ENCODE measurements around the gene CDC6. TPM values are rescaled to one million over a fixed set of nuclear protein-coding genes. Genes with fewer than 3 reads are reported as not detected.

CDC6 gene
- total RNA-seq, 1 experiment from 2014 or later, result 44.9 TPM

GRCh38 chr17:40342504-40343218 lies 55.0 kb downstream of the CDC6 start:
- TSS peak; percentile 46 for BruUV-seq (replicated peaks)
- peaks cover 23% of the 10 kb centered on the region for H3F3A ChIP-seq (ENCODE audit: insufficient read depth, low read depth)
- ChIA-PET CTCF (interaction anchor here (1.1 to 1.2 kb wide), 2 partner anchors 26 kb away, joined by 3 to 11 read pairs; no protein-coding TSS in a partner anchor), POLR2A (ENCODE audit: unreplicated experiment) (no interaction called here)
- H3K27ac ChIP-seq, result no peak overlapping the region
- H3K27me3 ChIP-seq (ENCODE audit: insufficient read depth, low read depth), result no peaks in the 10 kb centered on the region
- H3K9me2 ChIP-seq (ENCODE audit: insufficient read depth), result no peaks in the 10 kb centered on the region
- H2AFZ ChIP-seq, result no peak overlapping the region
- H4K20me1 ChIP-seq (ENCODE audit: insufficient read depth), result no peaks in the 10 kb centered on the region; the same call in 1 of the 2 replicates
- peaks cover 12% of the 10 kb centered on the region; the same call in 1 of the 2 replicates for H3K4me1 ChIP-seq (replicated peaks; ENCODE audit: insufficient read depth)
- H3K4me3 ChIP-seq, result peak overlapping the region; percentile 65
- H3K79me2 ChIP-seq (ENCODE audit: low read depth), result peaks cover 44% of the 10 kb centered on the region
- no peak for DNase-seq
- intact Hi-C loops (cut with micrococcal nuclease; ENCODE audit: unreplicated experiment), result no loop called here
- no peak for TF ChIP-seq CTCF (conservative IDR thresholded peaks at IDR 0.05)
- no peak for TF ChIP-seq EZH2 (IDR thresholded peaks at IDR 0.05; ENCODE audit: low read depth)
- H3K36me3 ChIP-seq (ENCODE audit: low read depth), result no peaks in the 10 kb centered on the region
- no peaks in the 10 kb centered on the region for H3K9me3 ChIP-seq (ENCODE audit: insufficient read depth, low read depth)
- peak overlapping the region; percentile 82 for H3K4me2 ChIP-seq

GRCh38 chr17:40343219-40344119 lies 55.8 kb downstream of the CDC6 start:
- H3K9me3 ChIP-seq (ENCODE audit: insufficient read depth, low read depth), result no peaks in the 10 kb centered on the region
- H3F3A ChIP-seq (ENCODE audit: insufficient read depth, low read depth), result peaks cover 23% of the 10 kb centered on the region
- H3K79me2 ChIP-seq (ENCODE audit: low read depth), result peaks cover 38% of the 10 kb centered on the region
- POLR2A ChIA-PET (ENCODE audit: unreplicated experiment), result no interaction called here
- TF ChIP-seq EZH2 (IDR thresholded peaks at IDR 0.05; ENCODE audit: low read depth) (no peak), CTCF (conservative IDR thresholded peaks at IDR 0.05) (no peak)
- H4K20me1 ChIP-seq (ENCODE audit: insufficient read depth), result no peaks in the 10 kb centered on the region; the same call in 1 of the 2 replicates
- no peaks in the 10 kb centered on the region for H3K9me2 ChIP-seq (ENCODE audit: insufficient read depth)
- H3K27ac ChIP-seq, result no peak overlapping the region
- H3K27me3 ChIP-seq (ENCODE audit: insufficient read depth, low read depth), result no peaks in the 10 kb centered on the region
- no TSS peak for BruUV-seq (replicated peaks)
- intact Hi-C loops (cut with micrococcal nuclease; ENCODE audit: unreplicated experiment), result no loop called here
- no peak overlapping the region for H3K4me3 ChIP-seq
- DNase-seq, result no peak
- no peaks in the 10 kb centered on the region for H3K36me3 ChIP-seq (ENCODE audit: low read depth)
- H2AFZ ChIP-seq, result no peak overlapping the region
- peak overlapping the region; percentile 82 for H3K4me2 ChIP-seq
- CTCF ChIA-PET, result interaction anchor here (0.6 to 1.1 kb wide), 2 partner anchors 27 to 164 kb away, joined by 3 read pairs; no protein-coding TSS in a partner anchor
- H3K4me1 ChIP-seq (replicated peaks; ENCODE audit: insufficient read depth), result peaks cover 12% of the 10 kb centered on the region; the same call in 1 of the 2 replicates

- POLR2A ChIA-PET (ENCODE audit: unreplicated experiment), result no interaction called here
Observed at GRCh38 chr17:40344421-40345160, 56.9 kb downstream of the CDC6 start.

More at GRCh38 chr17:40344421-40345160, 56.9 kb downstream of the CDC6 start:
- intact Hi-C loops (cut with micrococcal nuclease; ENCODE audit: unreplicated experiment), result no loop called here
- no peak for TF ChIP-seq EZH2 (IDR thresholded peaks at IDR 0.05; ENCODE audit: low read depth)
- TF ChIP-seq CTCF (conservative IDR thresholded peaks at IDR 0.05), result no peak
- H3K36me3 ChIP-seq (ENCODE audit: low read depth), result no peaks in the 10 kb centered on the region
- peak overlapping the region; percentile 47; the same call in 1 of the 2 replicates for H3K4me2 ChIP-seq
- H3K9me3 ChIP-seq (ENCODE audit: insufficient read depth, low read depth), result no peaks in the 10 kb centered on the region
- no peaks in the 10 kb centered on the region; the same call in 1 of the 2 replicates for H4K20me1 ChIP-seq (ENCODE audit: insufficient read depth)
- no peak overlapping the region for H2AFZ ChIP-seq
- DNase-seq, result no peak
- CTCF ChIA-PET, result interaction anchor here (0.7 kb wide), 1 partner anchor 238 kb away, joined by 3 read pairs; no protein-coding TSS in a partner anchor
- H3K9me2 ChIP-seq (ENCODE audit: insufficient read depth), result no peaks in the 10 kb centered on the region
- H3K79me2 ChIP-seq (ENCODE audit: low read depth), result peaks cover 38% of the 10 kb centered on the region
- BruUV-seq (replicated peaks), result TSS peak; percentile 16
- H3F3A ChIP-seq (ENCODE audit: insufficient read depth, low read depth), result peaks cover 21% of the 10 kb centered on the region
- H3K4me3 ChIP-seq, result no peak overlapping the region; the same call in 1 of the 2 replicates
- no peak overlapping the region for H3K27ac ChIP-seq
- no peaks in the 10 kb centered on the region for H3K27me3 ChIP-seq (ENCODE audit: insufficient read depth, low read depth)
- peaks cover 12% of the 10 kb centered on the region; the same call in 1 of the 2 replicates for H3K4me1 ChIP-seq (replicated peaks; ENCODE audit: insufficient read depth)
